ENCODE results near the gene DEDD.
A peak's percentile ranks its signal among the peaks of the same experiment; 100 is the strongest.
"Not testable (repeated sequence)": the region's sequence is repeated elsewhere in the genome, so short reads cannot be mapped to it uniquely, and the experiment has no call there.

Gene DEDD

GRCh38 chr1:161121834-161122233, 10.6 kb downstream of the DEDD start:
- DNase-seq = peak; percentile 21 to 36

DNA sequence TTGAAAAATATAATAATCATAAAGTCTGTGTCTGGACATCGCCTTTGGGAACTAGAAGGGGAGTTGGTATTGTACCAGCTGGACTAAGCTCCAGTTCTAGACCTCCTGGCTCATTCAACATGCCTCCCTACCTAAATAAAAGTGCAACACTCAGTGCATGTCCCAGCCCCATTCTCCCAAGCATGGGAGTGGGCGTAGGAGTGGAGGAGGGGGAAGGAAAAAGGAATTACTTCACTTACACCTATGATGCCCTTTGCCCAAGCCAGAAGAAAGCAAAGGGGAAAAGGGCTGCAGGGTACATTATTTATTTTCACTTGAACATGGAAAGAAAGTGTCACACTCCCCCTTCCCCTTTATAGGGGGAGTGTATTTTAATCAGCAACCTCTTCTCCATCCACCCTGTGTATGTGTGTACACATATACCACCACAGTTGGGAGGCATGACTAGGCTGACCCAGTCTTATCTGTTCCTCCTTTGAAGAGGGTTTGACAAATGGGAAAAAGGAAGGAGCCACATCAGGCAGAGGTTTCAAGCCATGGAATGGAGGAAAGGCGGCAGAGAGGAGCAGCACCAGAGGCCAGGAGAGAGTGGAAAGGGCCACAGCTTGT, 11.3 kb downstream of the DEDD start:
- DNase-seq = no peak

DNA sequence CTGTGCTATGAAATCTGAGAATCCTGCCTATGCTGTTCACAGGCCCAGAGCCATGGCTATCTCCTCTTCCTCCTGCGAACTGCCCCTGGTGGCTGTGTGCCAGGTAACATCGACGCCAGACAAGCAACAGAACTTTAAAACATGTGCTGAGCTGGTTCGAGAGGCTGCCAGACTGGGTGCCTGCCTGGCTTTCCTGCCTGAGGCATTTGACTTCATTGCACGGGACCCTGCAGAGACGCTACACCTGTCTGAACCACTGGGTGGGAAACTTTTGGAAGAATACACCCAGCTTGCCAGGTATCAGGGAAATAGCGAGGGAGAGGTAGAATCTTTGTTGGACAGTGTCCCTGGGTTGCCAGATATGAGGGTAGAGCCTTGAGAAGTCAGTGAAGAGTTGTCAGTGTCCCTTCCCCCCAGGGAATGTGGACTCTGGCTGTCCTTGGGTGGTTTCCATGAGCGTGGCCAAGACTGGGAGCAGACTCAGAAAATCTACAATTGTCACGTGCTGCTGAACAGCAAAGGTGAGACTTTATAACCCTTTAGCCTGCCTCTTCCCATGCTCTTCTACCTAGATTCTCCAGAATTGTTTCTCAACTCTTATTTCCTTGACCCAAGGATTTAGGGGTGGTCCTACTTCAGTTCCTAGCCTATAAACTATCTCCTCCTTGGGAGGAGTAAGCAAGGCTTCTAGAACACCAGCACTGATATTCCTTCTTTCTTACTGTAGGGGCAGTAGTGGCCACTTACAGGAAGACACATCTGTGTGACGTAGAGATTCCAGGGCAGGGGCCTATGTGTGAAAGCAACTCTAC, 13.2 kb downstream of the DEDD start:
- DNase-seq = peak; percentile 54 to 72

DNA sequence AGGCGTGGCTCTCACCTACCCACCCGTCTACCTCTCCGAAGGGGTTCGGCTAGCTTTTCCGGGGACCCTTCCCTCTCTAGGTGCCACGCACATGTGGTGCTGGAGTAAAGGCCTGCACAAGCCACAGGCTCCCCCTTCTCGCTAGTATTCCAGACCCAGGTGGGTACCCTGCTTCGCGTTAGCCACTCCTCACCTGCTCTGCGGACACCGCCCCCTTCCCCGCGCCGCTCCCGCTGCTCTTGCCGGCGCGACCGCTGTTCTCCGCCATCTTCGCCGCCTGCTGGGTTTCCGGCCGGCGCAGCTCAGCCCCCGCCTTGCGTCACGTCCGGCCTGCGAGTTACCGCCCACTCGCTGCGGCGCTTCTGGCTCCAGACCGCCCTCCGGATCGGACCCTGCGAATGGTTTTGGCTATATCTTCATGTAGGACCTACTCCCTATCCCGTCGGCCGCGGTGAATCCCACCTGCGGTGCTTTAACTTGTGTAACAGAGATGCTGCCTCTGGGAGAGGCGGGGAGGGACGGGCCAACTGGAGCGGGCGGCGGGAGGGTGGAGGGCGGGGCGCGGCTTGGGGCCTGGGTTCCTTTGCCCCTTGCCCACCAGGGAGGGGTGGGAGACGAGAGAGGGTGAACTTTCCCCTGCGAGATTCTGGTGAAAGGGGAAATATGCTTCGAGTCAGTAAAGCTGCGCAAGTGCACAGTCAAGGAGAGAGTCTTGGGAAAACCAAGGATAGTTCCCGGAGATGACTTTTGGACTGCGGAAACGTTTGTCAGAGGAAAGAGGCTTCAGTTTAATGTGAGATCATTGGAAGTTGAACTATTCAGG, 14.5 kb downstream of the DEDD start, which contains the start of the genes NIT1 and PFDN2:
TSS of gene NIT1 (plus strand) at position 347 of the 823 bp plus-strand sequence. CDS start at position 419, 72 bp downstream.
TSS of gene PFDN2 (minus strand) at position 279 of the 823 bp plus-strand sequence. CDS start at position 268, 11 bp downstream.
- DNase-seq = peak; percentile 71 to 73

- DNase-seq = not testable (repeated sequence)
These were observed 16.5 kb downstream of the DEDD start for GRCh38 chr1:161115961-161116360.

GRCh38 chr1:161115132-161115711, 17.2 kb downstream of the DEDD start:
- DNase-seq = peak in 1 of 2 experiments; percentile 28

GRCh38 chr1:161114556-161114955, 17.9 kb downstream of the DEDD start:
- DNase-seq = no peak

DNA sequence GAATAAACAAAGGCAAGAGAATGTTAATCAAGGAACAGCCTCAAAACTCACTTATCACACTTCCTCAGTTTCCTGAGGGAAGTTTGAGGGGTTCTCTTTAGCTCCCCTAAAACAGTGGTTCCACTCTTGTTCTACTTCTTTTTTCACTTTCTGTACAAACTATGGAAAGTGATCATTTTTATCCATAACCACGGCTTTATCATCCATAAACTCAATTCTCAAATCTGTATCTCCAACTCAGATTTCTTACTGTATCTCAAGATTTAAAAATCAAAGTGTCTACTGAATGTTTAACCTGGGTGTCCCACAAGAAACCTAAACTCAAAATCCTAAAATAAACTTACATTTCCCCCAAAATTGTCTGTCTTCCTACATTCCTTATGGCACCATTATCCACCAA, 18.6 kb downstream of the DEDD start:
- DNase-seq = no peak

GRCh38 chr1:161111527-161111926, 20.9 kb downstream of the DEDD start:
- DNase-seq = peak in 1 of 2 experiments; percentile 16

- no peak for DNase-seq
These were observed 21.4 kb downstream of the DEDD start for GRCh38 chr1:161111117-161111516.

- DNase-seq = no peak
These were observed 26.0 kb downstream of the DEDD start for GRCh38 chr1:161106431-161106830.

- DNase-seq = no peak
These were observed 31.9 kb downstream of the DEDD start for GRCh38 chr1:161100556-161100955.

GRCh38 chr1:161099090-161099802, 33.2 kb downstream of the DEDD start:
- DNase-seq = no peak

GRCh38 chr1:161098210-161099068, 34.0 kb downstream of the DEDD start, which contains the start of gene KLHDC9:
Gene KLHDC9 (plus strand): TSS chr1:161098361. CDS start chr1:161098536, 175 bp downstream.
- DNase-seq = no peak

DNA sequence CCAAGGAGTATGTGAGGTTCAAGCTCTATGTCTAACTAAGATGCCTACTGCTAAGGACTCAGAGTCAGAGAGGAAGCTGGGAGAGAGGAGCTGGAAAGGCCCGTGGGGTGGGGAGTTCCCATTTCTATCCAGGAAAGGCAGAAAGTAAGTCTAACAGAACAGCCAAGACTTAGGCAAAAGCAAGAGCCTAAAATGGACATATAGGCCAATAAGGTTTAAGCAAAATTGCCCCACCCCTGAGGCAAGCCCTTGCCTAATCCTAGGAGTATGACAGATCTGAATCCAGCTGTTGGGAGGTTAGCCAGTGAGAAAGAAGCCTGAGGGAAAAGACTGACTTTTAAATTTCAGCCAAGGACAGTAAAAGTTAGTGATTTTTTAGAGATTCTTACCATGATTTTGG, 35.9 kb downstream of the DEDD start:
- peak; percentile 61 to 66 for DNase-seq

DNA sequence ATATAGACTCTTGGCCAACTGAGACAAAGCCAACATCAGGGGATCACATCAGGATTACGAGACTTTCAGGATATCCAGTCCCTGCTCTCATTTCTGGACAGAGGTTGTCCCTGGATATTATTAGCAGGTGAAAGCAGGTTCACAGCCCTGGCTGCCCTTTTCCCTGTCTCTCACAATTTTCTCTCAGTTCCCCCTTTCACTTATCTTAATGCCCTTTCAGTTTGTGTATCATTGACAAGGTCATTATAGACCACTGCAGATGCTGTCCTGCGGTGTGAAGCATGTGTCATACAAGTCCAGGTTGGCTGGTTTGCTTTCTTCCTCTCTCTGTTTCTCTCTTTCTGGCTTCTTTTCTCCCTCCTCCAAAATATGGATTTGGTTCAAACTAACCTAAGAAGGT, 36.5 kb downstream of the DEDD start:
- no peak for DNase-seq

- no peak for DNase-seq
These were observed 37.2 kb downstream of the DEDD start for GRCh38 chr1:161095230-161095629.

- no peak for DNase-seq
These were observed 38.0 kb downstream of the DEDD start for GRCh38 chr1:161094481-161094880.

DNA sequence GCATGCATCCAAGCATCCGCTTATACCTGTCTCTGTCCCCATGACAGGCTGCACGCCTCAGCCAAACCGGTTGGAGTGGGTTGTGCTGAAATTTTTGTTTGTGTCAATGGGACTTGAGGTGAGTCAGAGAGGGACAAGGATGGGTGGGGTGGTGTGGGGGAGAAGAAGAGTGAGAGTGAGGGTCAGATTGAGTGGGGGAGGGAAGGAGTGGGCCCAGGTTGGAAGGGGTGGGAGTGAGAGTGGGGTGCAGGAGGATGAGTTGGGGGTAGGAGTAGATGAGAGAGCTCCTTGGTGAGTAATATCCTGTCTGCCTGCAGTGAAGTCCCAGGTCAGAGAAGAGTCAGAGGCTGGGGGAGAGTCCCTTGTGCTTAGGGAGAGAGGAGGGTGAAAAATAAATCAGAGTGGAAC, 39.8 kb downstream of the DEDD start:
- DNase-seq = no peak

DNA sequence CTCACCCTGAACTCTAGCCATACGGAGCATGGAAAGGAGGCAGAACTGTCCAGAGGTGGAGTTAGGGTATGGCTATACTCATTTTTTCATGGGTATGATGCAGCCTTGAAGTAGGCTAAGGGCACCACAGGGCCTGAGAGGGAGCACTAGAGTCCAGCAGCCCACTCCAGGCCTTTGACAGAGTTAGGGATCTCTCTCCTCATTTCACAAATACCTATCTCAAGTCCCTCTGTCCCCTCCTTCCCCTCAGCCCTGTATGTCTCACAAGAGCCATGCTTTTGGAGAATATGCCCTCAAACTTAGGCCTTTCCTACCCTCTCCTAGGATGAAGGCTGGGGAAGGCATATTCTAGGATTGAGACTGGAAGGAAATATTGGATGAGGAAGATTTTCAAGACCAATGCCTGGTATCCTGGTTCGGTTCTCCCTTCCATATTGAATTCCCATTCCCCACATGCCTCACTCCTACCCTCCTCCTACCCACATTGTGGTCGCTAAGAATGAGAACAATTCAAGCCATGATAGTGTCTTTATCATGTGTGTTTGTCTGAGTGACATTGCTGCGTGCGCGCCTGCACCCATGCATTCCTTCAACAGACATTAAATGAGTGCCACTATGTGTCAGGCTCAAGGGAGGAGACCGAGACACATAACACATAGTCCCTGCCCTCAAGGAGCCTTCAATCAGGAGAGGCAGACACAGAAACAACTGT, 40.5 kb downstream of the DEDD start:
- no peak for DNase-seq
